Heart right ventricle (tissue), 16 donors: ENCODE results near the gene MESD. TPM values are rescaled to one million over a fixed set of nuclear protein-coding genes. Genes with fewer than 3 reads are reported as not detected.

Experiments
- ATAC-seq, 8 donors: fragments of 200-7000 bp; cut with Tn5 transposase; one replicate each; pipeline ENCODE4 v1.9.1; 2020; ENCODE audit warnings: mild to moderate bottlenecking in 8 of 8, moderate library complexity in 8 of 8, moderate number of reproducible peaks in 1 of 8
- DNase-seq, 2 donors: peaks; one replicate each; pipeline ENCODE4 v3.0.0-alpha.2; 2020
- H3K27ac ChIP-seq, 10 donors: fragments of 200-600 bp; sonication (generic) in 2 of 10; one replicate each; pipeline versions ENCODE4 v1.5.0 to v1.8.0; 2020 to 2022; ENCODE audit warnings: mild to moderate bottlenecking in 3 of 10
- H3K27me3 ChIP-seq, 7 donors: fragments of 200-600 bp; one replicate each; pipeline ENCODE4 v1.8.0; 2021 to 2022; ENCODE audit warnings: mild to moderate bottlenecking in 2 of 7
- H3K36me3 ChIP-seq, 9 donors: fragments of 200-600 bp; sonication (generic) in 1 of 9; one replicate each; pipeline versions ENCODE4 v1.5.0 to v1.8.0; 2020 to 2022; ENCODE audit warnings: mild to moderate bottlenecking in 2 of 9
- H3K4me1 ChIP-seq, 9 donors: fragments of 200-600 bp; sonication (generic) in 1 of 9; one replicate each; pipeline versions ENCODE4 v1.5.0 to v1.8.0; 2020 to 2022; ENCODE audit warnings: mild to moderate bottlenecking in 4 of 9
- H3K4me3 ChIP-seq, 10 donors: fragments of 200-600 bp; sonication (generic) in 2 of 10; one replicate each; pipeline versions ENCODE4 v1.5.0 to v1.8.0; 2020 to 2022; ENCODE audit warnings: mild to moderate bottlenecking in 7 of 10, moderate library complexity in 2 of 10
- H3K9me3 ChIP-seq, 11 donors: fragments of 200-600 bp in 10 of 11; sonication (generic) in 2 of 11; one replicate each; pipeline versions ENCODE4 v1.5.0 to v1.8.0; 2013 to 2022; ENCODE audit warnings: mild to moderate bottlenecking in 2 of 11, control low read depth in 1 of 11, moderate library complexity in 1 of 11
- WGBS, 2 donors: extraction: QIAGEN DNeasy Blood & Tissue Kit; methylation state at CpG; one replicate each; pipeline ENCODE4 v1.1.7; 2013; ENCODE audit warnings: inconsistent platforms in 1 of 2; 5-methylcytosine and 5-hydroxymethylcytosine counted together
- intact Hi-C, 10 donors: fragments of 100-400 bp; cut with DNase I; formaldehyde crosslinking; loops; one replicate each; pipeline versions ENCODE4 v1.11.1 to v1.14.2; 2022
- polyA plus RNA-seq, 2 donors: library from polyadenylated mRNA; stranded (reverse); fragments of 200-250 nt; gene quantifications; one replicate each; pipeline ENCODE4 v1.2.3, GENCODE V29; 2013
- total RNA-seq, 10 donors: library from RNA; stranded (reverse); fragmentation: NEBNext Ultra II Directional in 3 of 10; extraction: Animal tissue kit (Norgen Biotek cat#: 25700) in 3 of 10; gene quantifications; one replicate each; pipeline versions ENCODE4 v1.2.1 to v1.2.4, GENCODE V29; 2021 to 2023
- TF ChIP-seq, protein P1 (sequence below), 9 donors: fragments of 200-600 bp; sonication (generic) in 2 of 9; IDR thresholded peaks; one replicate each; pipeline versions ENCODE4 v1.5.0 to v1.8.0; 2021 to 2022; ENCODE audit warnings: antibody characterized with exemption in 9 of 9, mild to moderate bottlenecking in 5 of 9, moderate library complexity in 1 of 9
- donor health status: Arrhythmogenic right ventricular cardiomyopathy.
- donor health status: ischemic (EF 13 %, LVEDD 7.1; RV severe dilation, severe dysfunction).
- donor health status: healthy with polysubstance abuse.
- donor health status: DM: no; HTN: yes; CAD: no.
- donor health status: DM: no; HTN: no; CAD: no.
- donor health status: ischemic (EF 25% LVEDD 6.9; RV normal size, moderate dysfunction).
- donor health status: ischemic (EF 25% LVEDD 5.7; RV mildly dilated, moderate dysfunction).
- donor health status: healthy.
- donor health status: DM: yes; HTN: yes; CAD: no.
- donor health status: Ischemic cardiomyopathy.
- donor health status: ischemic (EF 35%, LVEDD 5.7; RV mildly dilated, moderate dysfunction).
- donor health status: nonischemic (EF 11% LVEDD 7.7; RV severe dilation, severe dysfunction).
- donor health status: DM: yes; HTN: yes; CAD: no.
- donor health status: PGD.
- donor health status: ischemic (EF 29% LVEDD 5.4; RV normal size, mild dysfunction).
- donor health status: nonischemic (EF 23%, LVEDD 6.1; RV moderate dilation, normal function).

MESD gene
- total and polyA plus RNA-seq, 12 donors = 11.1 to 17.6 (median 14.7) TPM

DNA sequence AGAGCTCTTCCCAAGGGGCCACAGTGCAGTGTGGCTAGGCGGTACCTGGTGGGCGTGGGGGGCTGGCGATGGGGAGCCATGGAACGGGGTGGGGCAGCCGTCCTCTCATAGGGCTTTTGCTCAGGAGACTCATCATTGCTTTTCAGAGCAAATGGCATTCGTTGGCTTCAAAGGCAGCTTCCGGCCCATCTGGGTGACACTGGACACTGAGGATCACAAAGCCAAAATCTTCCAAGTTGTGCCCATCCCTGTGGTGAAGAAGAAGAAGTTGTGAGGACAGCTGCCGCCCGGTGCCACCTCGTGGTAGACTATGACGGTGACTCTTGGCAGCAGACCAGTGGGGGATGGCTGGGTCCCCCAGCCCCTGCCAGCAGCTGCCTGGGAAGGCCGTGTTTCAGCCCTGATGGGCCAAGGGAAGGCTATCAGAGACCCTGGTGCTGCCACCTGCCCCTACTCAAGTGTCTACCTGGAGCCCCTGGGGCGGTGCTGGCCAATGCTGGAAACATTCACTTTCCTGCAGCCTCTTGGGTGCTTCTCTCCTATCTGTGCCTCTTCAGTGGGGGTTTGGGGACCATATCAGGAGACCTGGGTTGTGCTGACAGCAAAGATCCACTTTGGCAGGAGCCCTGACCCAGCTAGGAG is 40.8 kb downstream of the MESD start:
- 97% methylated on average over 13 of the region's 13 CpGs for WGBS, 2 donors
- Histone ChIP-seq H3K4me1 (no peaks in the 10 kb centered on the region), H3K9me3 (no peaks in the 10 kb centered on the region), H3K4me3 (no peak overlapping the region), H3K36me3 (peaks cover 0 to 91% (median 30%) of the 10 kb centered on the region in 9 donors), H3K27me3 (no peaks in the 10 kb centered on the region), H3K27ac (no peak overlapping the region)
- intact Hi-C loops = loop anchor here in 2 of 10 donors (5.0 to 10.0 kb wide), 3 partner anchors 156 to 374 kb away; no protein-coding TSS in a partner anchor
- ATAC-seq (no peak), DNase-seq (no peak)
- TF ChIP-seq, protein P1, sequence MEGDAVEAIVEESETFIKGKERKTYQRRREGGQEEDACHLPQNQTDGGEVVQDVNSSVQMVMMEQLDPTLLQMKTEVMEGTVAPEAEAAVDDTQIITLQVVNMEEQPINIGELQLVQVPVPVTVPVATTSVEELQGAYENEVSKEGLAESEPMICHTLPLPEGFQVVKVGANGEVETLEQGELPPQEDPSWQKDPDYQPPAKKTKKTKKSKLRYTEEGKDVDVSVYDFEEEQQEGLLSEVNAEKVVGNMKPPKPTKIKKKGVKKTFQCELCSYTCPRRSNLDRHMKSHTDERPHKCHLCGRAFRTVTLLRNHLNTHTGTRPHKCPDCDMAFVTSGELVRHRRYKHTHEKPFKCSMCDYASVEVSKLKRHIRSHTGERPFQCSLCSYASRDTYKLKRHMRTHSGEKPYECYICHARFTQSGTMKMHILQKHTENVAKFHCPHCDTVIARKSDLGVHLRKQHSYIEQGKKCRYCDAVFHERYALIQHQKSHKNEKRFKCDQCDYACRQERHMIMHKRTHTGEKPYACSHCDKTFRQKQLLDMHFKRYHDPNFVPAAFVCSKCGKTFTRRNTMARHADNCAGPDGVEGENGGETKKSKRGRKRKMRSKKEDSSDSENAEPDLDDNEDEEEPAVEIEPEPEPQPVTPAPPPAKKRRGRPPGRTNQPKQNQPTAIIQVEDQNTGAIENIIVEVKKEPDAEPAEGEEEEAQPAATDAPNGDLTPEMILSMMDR (IDR thresholded peaks at IDR 0.05) = no peak

DNA sequence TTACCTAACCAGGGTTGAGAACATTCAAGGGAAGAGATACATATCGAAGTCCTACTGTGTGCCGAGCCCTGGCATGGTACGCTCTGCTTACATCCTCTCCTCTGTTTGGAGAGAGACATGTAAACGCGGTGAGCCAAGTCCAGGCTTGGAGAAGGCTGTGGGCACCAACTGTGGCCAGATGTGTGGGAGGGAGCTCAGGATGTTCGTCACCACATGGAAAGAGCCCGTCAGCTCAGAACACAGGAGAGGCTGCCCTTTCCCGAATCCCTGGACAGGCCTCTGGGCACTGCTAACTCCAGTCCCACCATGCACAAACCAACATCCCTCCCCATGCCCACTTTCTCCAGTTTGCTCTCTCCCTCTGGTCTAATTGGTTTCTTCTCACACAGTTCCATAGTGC is 43.0 kb downstream of the MESD start:
- WGBS, 2 donors = 96% methylated on average over 8 of the region's 8 CpGs
- intact Hi-C loops = loop anchor here in 2 of 10 donors (5.0 to 10.0 kb wide), 3 partner anchors 154 to 372 kb away; no protein-coding TSS in a partner anchor
- Histone ChIP-seq H3K27ac (no peak overlapping the region), H3K27me3 (no peaks in the 10 kb centered on the region), H3K36me3 (peaks cover 0 to 96% (median 36%) of the 10 kb centered on the region in 9 donors), H3K4me3 (no peak overlapping the region), H3K4me1 (peaks cover 0 to 12% (median 0%) of the 10 kb centered on the region in 9 donors), H3K9me3 (no peaks in the 10 kb centered on the region)
- ATAC-seq = no peak
- TF ChIP-seq, protein P1 (IDR thresholded peaks at IDR 0.05) = no peak
- DNase-seq = no peak

DNA sequence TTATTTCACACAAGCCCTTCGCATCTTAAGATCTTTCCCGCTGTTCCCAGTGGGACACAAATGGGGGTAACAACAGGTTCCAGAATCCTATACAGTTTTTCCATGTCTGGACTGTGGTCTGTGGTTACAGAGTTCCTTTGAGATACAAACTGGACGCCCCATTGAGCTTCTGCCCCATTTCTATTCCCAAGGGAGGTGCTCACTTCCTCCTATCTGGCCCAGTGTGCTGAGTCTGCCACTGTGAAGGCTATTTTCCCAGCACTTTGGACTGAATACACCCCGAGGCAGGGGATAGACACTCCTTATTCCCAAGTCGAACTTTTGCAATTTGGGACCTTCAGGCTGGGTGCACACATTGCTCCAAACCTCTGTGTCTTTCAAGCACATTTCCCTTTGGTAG is 44.0 kb downstream of the MESD start:
- Histone ChIP-seq H3K27me3 (no peaks in the 10 kb centered on the region), H3K9me3 (no peaks in the 10 kb centered on the region), H3K4me3 (no peak overlapping the region), H3K36me3 (peaks cover 0 to 95% (median 37%) of the 10 kb centered on the region in 9 donors), H3K27ac (no peak overlapping the region), H3K4me1 (peaks cover 0 to 12% (median 0%) of the 10 kb centered on the region in 9 donors)
- TF ChIP-seq, protein P1 (IDR thresholded peaks at IDR 0.05) = no peak
- ATAC-seq (no peak), DNase-seq (no peak)
- WGBS, 2 donors = 90% methylated on average over 5 of the region's 5 CpGs
- intact Hi-C loops = loop anchor here in 3 of 10 donors (2.0 to 10.0 kb wide), 4 partner anchors 21 to 371 kb away; no protein-coding TSS in a partner anchor

DNA sequence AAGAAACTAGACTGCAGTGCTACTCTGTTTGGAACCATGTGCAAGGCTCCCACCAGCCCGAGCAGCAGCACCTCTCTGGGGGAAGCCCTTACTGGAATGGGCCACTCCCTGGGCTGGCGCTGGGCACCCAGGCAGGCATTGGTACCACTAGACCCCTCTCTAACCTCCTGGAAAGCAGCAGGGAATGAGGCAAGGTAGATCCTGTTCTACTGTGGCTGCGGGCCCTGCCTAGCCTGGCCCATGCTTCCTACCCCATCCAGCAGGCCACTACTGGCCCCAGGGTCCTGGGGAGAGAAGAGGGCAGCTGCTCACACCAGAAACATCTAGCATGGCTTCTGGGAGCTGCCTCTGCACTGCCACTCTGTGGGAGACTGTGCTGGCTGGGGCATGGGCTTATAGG is 44.8 kb downstream of the MESD start:
- 90 to 95% methylated on average over 3 of the region's 3 CpGs for WGBS, 2 donors
- Histone ChIP-seq H3K4me1 (peaks cover 0 to 12% (median 0%) of the 10 kb centered on the region in 9 donors), H3K9me3 (no peaks in the 10 kb centered on the region), H3K27me3 (no peaks in the 10 kb centered on the region), H3K4me3 (no peak overlapping the region), H3K36me3 (peaks cover 0 to 87% (median 37%) of the 10 kb centered on the region in 9 donors), H3K27ac (no peak overlapping the region)
- DNase-seq (no peak), ATAC-seq (no peak)
- TF ChIP-seq, protein P1 (IDR thresholded peaks at IDR 0.05) = no peak
- intact Hi-C loops = loop anchor here in 3 of 10 donors (2.0 to 10.0 kb wide), 4 partner anchors 20 to 370 kb away; no protein-coding TSS in a partner anchor
